GM12878 (cell line): ENCODE data around the gene TACR2.

Experiments used
- BRCA1 ChIP-seq: IDR thresholded peaks from 2 replicates; pipeline ENCODE4 v1.6.1; 2011; ENCODE audit warnings: low read depth, low read length, improper control_type of control experiment
- CBFB ChIP-seq: IDR thresholded peaks from 2 replicates; pipeline ENCODE4 v1.6.1; 2016; ENCODE audit warnings: antibody characterized with exemption, low read depth
- CTCF ChIP-seq, 3 experiments: IDR thresholded peaks in 2 of 3; conservative IDR thresholded peaks in 1 of 3; 2 replicates each; pipeline ENCODE4 v1.5.1; 2011; ENCODE audit warnings: low read depth in 3 of 3, low read length in 3 of 3, mild to moderate bottlenecking in 3 of 3, control low read depth in 2 of 3, moderate library complexity in 2 of 3, inconsistent platforms in 1 of 3, mixed read lengths in 1 of 3; ENCODE audit not compliant: control insufficient read depth in 2 of 3, insufficient read depth in 1 of 3; ENCODE audit errors: extremely low read depth in 1 of 3
- EP300 ChIP-seq, 2 experiments: fragments of 150-350 bp in 1 of 2; IDR thresholded peaks; 2 replicates each; pipeline ENCODE4 v1.6.1; 2011 to 2012; ENCODE audit warnings: low read depth in 2 of 2, low read length in 2 of 2, borderline replicate concordance in 1 of 2, improper control_type of control experiment in 1 of 2, inconsistent platforms in 1 of 2; ENCODE audit not compliant: control insufficient read depth in 1 of 2
- EZH2 ChIP-seq: IDR thresholded peaks from 2 replicates; pipeline ENCODE4 v1.6.1; 2012; ENCODE audit warnings: low read depth, mild to moderate bottlenecking, control low read depth, inconsistent platforms, low read length, borderline replicate concordance; ENCODE audit not compliant: control insufficient read depth
- MAX ChIP-seq: IDR thresholded peaks from 2 replicates; pipeline ENCODE4 v1.6.1; 2012; ENCODE audit warnings: low read depth, low read length, improper control_type of control experiment
- POLR2A ChIP-seq: IDR thresholded peaks from 2 replicates; pipeline ENCODE4 v1.6.1; 2011; ENCODE audit warnings: low read depth, mild to moderate bottlenecking, low read length
- RAD21 ChIP-seq: IDR thresholded peaks from 2 replicates; pipeline ENCODE4 v1.6.1; 2011; ENCODE audit warnings: mild to moderate bottlenecking, low read depth, low read length, moderate library complexity; ENCODE audit not compliant: insufficient read depth
- ZNF24 ChIP-seq: fragments of 450-650 bp; IDR thresholded peaks from 2 replicates; pipeline ENCODE4 v1.6.1; 2017; ENCODE audit warnings: antibody characterized with exemption, mild to moderate bottlenecking
- TF ChIP-seq, protein P1 (sequence below): IDR thresholded peaks from 2 replicates; pipeline ENCODE4 v1.6.1; 2012; ENCODE audit warnings: low read length, inconsistent platforms

DNA sequence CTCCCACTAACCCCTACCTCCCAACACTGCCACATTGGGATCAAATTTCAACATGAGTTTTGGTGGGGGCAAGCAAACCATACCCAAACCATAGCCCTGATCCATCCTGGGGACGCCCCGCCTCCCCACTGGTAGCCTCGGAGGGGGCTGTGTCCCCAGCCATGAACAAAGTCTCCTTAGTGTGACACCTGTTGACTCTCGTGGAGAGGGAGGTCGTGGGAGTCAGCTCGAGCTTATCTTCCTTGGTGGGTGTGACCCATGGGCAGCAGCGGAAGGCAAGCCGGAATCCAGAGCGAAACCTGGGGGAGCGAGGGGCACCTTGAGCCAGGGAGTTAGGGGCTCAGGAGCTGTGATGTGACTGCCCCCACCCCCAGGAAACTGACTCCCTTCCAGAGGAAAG is 11.9 kb downstream of the TACR2 start:
- TF ChIP-seq CTCF (IDR thresholded peaks at IDR 0.05 in 2 of 3, conservative IDR thresholded peaks at IDR 0.05 in 1 of 3; ENCODE audit: control insufficient read depth in 2 of 3, extremely low read depth in 1 of 3, insufficient read depth in 1 of 3, low read depth in 3 of 3, low read length in 3 of 3): no peak
- no peak for TF ChIP-seq POLR2A
- no peak for TF ChIP-seq MAX
- no peak for TF ChIP-seq EP300 (IDR thresholded peaks at IDR 0.05; ENCODE audit: borderline replicate concordance in 1 of 2, control insufficient read depth in 1 of 2, low read depth in 2 of 2, low read length in 2 of 2)
- no peak for TF ChIP-seq BRCA1
- TF ChIP-seq ZNF24: no peak
- TF ChIP-seq RAD21: no peak
- no peak for TF ChIP-seq CBFB
- TF ChIP-seq, protein P1, sequence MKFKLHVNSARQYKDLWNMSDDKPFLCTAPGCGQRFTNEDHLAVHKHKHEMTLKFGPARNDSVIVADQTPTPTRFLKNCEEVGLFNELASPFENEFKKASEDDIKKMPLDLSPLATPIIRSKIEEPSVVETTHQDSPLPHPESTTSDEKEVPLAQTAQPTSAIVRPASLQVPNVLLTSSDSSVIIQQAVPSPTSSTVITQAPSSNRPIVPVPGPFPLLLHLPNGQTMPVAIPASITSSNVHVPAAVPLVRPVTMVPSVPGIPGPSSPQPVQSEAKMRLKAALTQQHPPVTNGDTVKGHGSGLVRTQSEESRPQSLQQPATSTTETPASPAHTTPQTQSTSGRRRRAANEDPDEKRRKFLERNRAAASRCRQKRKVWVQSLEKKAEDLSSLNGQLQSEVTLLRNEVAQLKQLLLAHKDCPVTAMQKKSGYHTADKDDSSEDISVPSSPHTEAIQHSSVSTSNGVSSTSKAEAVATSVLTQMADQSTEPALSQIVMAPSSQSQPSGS: no peak
- TF ChIP-seq EZH2: no peak
